ENCODE results near the gene METTL9.
"Not testable (repeated sequence)": the region's sequence is repeated elsewhere in the genome, so short reads cannot be mapped to it uniquely, and the experiment has no call there.

Gene METTL9

DNA sequence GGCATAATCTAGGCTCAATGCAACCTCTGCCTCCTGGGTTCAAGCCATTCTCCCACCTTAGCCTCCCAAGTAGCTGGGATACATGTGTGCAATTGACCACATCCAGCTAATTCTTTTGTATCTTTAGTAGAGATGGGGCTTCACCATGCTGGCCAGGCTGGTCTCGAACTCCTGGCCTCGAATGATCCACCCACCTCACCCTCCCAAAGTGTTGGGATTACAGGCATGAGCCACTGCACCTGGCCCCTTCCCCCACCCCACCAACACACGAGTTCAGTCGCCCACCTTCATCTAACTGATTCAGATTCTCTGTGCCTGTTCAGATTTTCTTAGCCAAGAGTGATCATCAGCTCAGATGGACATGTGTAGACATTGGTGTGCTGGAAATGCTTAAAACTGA is 25.0 kb upstream of the METTL9 start:
- no peak for DNase-seq

GRCh38 chr16:21576323-21576722 is 23.1 kb upstream of the METTL9 start:
- not testable (repeated sequence) for DNase-seq

GRCh38 chr16:21577487-21577886 is 21.9 kb upstream of the METTL9 start:
- DNase-seq = not testable (repeated sequence)

GRCh38 chr16:21578311-21578710 is 21.1 kb upstream of the METTL9 start:
- not testable (repeated sequence) for DNase-seq

DNA sequence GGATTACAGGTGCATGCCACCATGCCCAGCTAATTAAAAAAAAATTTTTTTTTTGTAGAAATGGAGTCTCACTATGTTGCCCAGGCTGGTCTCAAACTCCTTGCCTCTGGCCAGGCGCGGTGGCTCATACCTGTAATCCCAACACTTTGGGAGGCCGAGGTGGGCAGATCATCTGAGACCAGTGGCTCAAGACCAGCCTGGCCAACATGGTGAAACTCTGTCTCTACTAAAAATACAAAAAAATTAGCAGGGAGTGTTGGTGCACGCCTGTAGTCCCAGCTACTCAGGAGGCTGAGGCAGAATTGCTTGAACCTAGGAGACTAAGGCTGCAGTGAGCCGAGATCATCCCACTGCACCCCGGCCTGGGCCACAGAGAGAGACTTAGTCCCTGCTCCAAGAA is 19.2 kb upstream of the METTL9 start:
- DNase-seq = not testable (repeated sequence)

- DNase-seq = no peak
Observed at GRCh38 chr16:21580807-21581206, 18.6 kb upstream of the METTL9 start.

DNA sequence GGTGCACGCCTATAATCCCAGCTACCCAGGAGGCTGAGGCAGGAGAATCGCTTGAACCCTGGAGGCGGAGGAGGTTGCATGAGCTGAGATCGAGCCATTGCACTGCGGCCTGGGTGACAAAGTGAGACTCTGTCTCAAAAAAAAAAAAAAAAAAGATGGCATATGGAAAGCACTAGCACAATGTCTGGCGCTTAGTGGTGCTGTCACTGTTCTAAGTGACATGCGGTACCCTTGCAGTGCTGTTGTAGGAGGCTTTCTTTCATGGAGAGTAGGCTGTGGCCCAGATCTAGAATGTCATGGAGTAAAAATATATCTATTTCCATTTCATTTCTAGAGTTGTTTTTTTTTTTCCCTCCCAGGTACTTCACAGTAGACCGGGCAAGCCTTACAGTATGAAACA is 14.6 kb upstream of the METTL9 start:
- no peak for DNase-seq

DNA sequence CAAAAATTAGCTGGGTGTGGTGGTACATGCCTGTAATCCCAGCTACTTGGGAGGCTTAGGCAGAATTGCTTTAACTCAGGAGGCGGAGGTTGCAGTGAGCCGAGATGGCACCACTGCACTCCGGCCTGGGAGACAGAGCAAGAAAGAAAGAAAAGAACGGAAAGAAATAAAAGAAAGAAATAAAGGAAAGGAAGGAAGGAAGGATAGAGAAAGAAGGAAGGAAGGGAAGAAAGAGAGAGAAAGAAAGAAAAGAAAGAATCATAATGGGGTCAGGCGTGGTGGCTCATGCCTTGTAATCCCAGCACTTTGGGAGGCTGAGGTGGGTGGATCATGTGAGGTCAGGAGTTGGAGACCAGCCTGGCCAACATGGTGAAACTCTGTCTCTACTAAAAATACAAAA is 10.8 kb upstream of the METTL9 start:
- not testable (repeated sequence) for DNase-seq

DNA sequence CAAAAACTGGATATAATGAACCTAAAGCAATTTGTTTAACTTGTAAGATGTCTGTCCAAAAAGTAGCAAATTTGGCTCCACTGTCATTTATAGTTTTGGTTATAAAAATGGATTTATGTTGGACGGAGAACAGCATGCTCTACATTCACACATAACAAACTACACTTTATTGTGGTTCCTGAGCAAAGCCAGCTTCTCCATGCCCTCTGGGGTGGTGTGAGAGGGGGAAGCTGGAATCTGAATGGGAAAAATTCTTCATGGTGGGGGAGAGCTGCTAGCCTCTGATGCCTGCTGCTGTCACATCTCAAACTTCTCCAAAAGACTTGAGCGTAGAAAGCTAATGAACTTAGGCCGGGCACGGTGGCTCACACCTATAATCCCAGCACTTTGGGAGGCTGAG is 9.8 kb upstream of the METTL9 start:
- DNase-seq = no peak

- no peak for DNase-seq
Observed at GRCh38 chr16:21590287-21590686, 9.1 kb upstream of the METTL9 start.

DNA sequence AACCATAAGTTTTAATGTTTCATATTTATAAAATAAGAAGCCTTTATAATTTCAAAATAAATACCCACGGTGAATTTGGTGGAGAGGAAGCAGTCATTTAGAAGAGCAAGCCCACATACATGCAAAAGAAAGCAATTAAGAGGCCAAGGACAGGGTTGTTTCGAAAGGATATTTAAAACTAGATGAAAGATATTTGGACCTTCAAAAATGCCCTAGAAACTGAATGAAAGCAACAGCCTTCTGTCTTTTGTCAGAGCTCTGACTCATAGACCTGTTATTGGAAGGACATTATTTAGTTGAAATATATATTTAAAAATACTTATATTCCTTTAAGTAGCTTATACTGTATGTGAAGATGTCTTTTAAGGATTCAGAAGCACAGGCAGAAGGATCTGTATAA is 8.6 kb upstream of the METTL9 start:
- no peak for DNase-seq

- no peak for DNase-seq
Observed at GRCh38 chr16:21592191-21592590, 7.2 kb upstream of the METTL9 start.

DNA sequence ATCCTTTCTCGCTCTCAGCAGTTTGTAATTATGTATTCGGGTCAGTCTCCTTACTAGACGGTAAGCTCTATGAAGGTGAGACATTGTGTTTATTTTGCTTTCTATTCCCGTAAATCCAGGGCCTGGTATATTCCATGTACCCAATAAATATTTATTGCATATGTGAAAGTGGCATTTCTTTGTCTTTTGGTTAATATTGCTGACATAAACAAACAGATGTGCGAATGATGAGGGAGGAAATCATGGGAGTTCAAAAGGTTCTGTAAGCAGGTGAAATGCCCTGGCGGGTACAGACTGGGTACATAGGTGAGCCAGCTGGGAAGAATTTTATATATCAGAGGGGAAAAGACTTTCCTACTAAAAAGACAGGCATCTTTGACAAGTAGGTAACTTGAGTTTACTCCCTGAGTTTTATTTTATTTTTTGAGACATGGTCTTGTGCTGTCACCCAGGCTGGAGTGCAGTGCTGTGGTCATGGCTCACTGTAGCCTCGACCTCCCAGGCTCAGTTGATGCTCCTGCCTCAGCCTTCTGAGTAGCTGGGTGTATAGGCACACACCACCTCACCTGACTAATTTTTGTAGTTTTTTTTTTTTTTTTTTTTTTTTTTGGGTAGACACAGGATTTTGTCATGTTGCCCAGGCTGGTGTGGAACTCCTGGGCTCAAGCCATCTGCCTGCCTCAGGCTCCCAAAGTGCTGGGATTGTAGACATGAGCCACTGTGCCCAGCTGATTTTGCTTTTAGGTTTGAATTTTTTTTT is 5.7 kb upstream of the METTL9 start:
- DNase-seq = no peak

DNA sequence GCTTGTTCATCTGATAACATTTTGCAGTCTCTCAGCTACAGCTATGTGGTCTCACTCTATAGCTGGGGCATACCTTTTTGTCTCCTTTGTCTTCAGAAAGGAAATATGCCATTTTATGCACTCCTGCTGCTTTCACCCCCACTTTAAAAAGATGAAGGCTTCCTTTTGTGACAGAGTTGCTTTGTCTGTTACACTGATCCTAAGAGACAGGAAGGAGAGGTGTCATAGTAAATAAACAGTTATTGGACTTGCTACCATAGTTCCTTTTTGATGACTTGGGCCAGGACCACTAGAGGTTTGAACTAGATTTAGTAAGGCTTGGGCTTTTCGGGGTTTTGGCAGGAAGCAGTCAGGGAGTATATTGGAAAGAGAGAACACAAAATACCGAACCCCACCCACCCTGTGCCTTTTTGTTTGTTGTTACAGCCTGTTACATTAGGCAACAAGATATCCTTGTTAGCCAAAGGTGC is 1.8 kb upstream of the METTL9 start:
- DNase-seq = no peak

DNA sequence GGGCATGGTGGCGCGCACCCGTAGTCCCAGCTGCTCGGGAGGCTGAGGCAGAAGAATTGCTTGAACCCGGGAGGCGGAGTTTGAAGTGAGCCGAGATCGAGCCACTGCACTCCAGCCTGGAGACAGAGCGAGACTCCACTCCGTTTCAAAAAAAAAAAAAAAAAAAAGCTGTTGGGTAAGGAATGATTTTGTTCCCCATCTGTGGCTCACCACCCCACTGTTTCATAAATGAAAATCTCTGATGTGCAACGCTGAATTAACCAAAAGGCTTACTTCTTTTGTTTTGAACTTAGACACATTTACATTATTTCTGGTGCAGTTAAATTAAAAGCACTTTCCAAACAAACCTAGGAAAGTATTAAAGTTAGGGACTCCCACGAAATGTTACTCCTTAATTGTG is 1.2 kb upstream of the METTL9 start:
- DNase-seq = no peak

DNA sequence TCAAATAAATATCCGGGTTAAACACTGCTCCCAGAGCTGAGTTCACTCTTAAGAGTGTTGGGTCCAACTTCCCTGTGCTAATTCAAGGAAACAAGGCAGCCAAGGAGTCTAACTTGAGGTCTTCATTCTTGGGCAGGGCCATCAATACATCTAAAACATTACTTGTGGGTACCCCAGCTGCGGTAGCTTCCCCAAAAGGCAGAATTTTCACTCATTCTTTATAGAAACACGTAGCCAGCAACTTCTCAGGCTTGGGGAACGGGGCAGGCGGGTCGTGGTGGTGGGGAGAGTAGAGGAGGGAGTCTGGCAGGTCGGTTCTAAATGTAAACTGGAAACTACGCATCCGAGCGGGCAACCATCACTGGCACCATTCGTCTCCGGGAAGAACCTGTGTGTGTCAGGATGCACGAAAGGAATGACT is 666 bp upstream of the METTL9 start:
- no peak for DNase-seq

DNA sequence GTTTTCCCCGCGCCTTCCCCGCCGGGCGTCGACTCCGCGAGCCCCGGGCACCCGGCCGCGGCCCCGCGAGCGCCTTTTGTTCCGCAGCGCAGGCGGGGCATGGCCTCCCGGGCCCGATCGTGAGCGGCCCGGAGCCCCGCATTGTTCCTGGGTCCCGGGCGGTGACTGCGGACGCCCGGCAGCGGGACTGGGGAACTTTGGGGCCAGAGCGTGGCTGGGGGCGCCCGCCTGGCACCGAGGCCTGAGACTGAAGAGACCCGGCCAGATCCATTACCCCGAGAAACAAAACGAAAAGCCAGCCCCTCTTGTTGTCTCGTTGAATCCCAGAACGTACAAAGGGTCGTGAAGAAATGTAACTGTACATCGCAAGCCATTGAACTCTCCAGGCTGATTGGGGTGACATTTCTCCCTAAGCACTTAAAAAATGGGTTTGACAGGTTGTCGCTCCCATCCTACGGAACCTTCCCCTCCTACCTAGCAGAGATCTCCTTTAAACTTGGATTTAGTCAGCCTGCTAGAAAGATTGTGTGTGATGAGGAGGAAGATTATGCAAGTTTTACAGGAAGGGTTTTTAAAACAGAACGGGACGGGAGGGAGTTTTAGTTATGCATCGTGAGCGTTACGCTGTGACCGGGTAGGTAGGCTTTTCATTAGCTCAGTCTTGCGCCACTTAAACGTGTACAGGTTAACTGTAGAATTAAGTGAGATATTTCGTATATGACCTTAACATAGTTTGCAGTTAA is 825 bp downstream of the METTL9 start:
- DNase-seq = peak; percentile 8

- no peak for DNase-seq
Observed at GRCh38 chr16:21602785-21603184, 3.4 kb downstream of the METTL9 start.

DNA sequence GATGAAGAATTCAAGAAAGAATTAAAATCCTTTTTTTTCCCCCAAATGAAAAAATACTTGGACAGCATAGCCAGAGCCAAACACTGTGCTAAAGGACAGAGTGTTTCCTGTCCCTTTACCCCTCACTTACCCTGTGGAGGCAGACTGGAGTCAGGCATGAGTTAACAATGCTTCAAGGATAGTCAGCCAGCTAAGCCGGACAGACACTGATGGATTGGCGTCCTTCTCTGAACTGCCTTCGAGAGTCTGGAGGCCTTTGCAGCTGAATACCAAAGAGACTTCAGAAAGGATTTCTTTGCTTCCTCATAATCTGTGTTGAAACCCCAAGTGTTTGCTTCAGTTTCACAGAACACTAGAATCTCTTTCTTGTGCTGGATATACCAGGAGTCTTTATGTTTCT is 4.6 kb downstream of the METTL9 start:
- no peak for DNase-seq

DNA sequence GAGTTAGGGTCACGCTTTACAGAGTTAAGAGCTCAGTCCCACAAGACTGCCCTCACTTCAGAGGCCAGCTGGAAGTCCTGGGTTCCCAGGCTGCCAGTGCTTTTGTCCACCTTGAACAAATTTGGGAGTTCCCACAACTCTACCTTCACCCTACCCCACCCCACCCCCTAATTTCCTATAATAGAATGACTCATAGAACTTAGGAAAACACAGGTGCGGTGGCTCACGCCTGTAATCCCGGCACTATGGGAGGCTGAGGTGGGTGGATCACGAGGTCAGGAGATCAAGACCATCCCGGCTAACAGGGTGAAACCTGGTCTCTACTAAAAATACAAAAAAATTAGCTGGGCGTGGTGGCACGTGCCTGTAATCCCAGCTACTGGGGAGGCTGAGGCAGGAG is 6.5 kb downstream of the METTL9 start:
- not testable (repeated sequence) for DNase-seq

DNA sequence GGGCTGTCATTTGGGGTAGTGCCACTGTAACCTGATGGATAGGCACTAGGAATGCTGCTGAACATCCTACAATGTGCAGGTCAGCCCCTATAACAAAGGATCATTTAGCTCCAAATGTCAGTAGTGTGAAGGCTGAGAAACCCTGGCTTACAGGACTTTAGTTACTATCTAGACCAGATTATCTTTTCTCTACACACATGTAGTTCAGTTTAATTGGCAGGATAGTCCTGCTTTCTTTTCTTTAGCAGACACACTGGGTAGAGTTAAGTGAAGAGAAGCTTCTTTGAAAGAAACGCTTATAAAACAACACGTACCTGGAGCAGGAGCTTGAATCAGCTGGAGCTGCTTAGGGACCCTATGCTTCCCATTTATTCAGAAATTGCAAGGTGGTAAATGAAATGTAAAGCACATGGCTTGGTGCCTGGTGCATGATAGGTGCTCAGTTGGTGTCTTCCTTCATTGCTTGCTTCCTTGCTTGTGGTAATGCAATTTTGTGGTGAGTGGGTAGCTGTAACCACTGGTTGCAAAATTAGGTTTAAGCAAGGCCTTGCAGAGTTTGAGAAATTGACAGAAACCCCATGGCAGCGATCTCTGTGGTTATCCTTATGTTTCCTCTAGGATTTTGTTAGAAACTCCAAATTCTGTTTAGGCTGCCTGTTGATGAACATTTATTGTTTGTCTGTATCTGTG is 9.4 kb downstream of the METTL9 start:
- DNase-seq = no peak

GRCh38 chr16:21610006-21610544 is 10.7 kb downstream of the METTL9 start:
- no peak for DNase-seq

DNA sequence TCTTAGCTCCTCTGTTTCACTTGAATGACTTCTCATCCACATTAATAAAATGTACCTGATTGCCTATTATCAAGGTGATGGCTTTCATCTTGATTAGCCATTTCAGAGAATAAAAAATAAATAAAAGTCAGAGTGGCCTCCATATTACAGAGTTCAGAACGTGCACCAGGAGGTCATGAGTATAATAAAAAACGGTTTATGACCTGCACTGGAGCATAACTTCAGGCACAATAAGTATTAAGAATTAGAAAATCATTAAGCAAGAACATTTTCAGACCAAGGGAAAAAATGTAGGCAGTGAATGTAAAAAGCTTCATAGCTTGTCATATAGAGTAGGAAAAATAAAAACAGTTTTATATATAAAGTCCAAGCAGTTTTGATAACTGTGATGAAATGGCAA is 11.4 kb downstream of the METTL9 start:
- DNase-seq = no peak

DNA sequence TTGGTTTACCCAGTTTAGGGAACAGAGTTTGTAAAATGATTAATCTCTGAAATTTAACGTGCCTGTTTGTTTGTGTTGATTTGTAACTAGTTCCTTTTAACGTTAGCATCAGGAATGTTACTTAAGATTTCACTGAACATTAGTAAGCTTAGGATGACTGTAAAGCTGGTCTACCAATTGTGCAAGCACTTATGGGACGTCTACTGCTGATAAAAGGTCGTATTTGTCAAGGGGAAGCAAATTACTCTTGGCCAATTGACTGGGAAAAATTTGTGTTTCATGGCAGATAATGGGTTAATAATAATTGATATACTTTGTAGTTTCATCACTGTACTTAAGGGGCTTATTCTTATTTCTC is 11.8 kb downstream of the METTL9 start:
- DNase-seq = no peak
